Right lobe of liver (tissue), 4 donors: ENCODE results near the gene PEX12.

Experiments
- CTCF ChIP-seq, 4 donors: fragments of 200-600 bp in 3 of 4; fragments of 450-650 bp in 1 of 4; IDR thresholded peaks; one replicate each; pipeline versions ENCODE4 v1.5.1 to v1.8.0; 2016 to 2022; ENCODE audit warnings: antibody characterized with exemption in 4 of 4, mild to moderate bottlenecking in 2 of 4
- POLR2A ChIP-seq: fragments of 450-650 bp; IDR thresholded peaks from one replicate; pipeline ENCODE4 v1.6.1; 2017; ENCODE audit warnings: antibody characterized with exemption, mild to moderate bottlenecking
- donor health status: DM: no; HTN: no; CAD: no.
- donor health status: DM: no; HTN: no; CAD: no.
- donor health status: DM: no; HTN: yes; CAD: no.

GRCh38 chr17:35575759-35576158 is 2.6 kb downstream of the PEX12 start:
- TF ChIP-seq CTCF (IDR thresholded peaks at IDR 0.05) (no peak), POLR2A (no peak)
